OCI-LY1 (cell line): ENCODE data around the gene ARCN1.

ENCODE experiments used
- H2AFZ ChIP-seq: fragments of 200-600 bp; sonication (generic), shearing (Covaris generic); 2 replicates; pipeline ENCODE4 v1.6.0; 2014; ENCODE audit warnings: antibody characterized with exemption, mild to moderate bottlenecking, low read length
- H3F3A ChIP-seq: fragments of 200-600 bp; sonication (generic), shearing (Covaris generic); 2 replicates; pipeline ENCODE4 v1.6.0; 2014; ENCODE audit warnings: mild to moderate bottlenecking, antibody characterized with exemption, low read length, moderate library complexity; ENCODE audit not compliant: insufficient read depth
- H3K27ac ChIP-seq: fragments of 200-600 bp; sonication (generic); 2 replicates; pipeline ENCODE4 v1.5.1; 2014; ENCODE audit warnings: low read length, mixed run types, mild to moderate bottlenecking, low read depth; ENCODE audit not compliant: poor library complexity, severe bottlenecking
- H3K27me3 ChIP-seq: fragments of 200-600 bp; sonication (generic); 2 replicates; pipeline ENCODE4 v1.6.0; 2014; ENCODE audit warnings: antibody characterized with exemption, mild to moderate bottlenecking, low read length, moderate library complexity; ENCODE audit not compliant: insufficient read depth
- H3K36me3 ChIP-seq: fragments of 200-600 bp; sonication (generic); 2 replicates; pipeline ENCODE4 v1.6.1; 2014; ENCODE audit warnings: mild to moderate bottlenecking, antibody characterized with exemption, low read length, moderate library complexity, mixed read lengths; ENCODE audit not compliant: insufficient read depth
- H3K4me1 ChIP-seq: fragments of 200-600 bp; sonication (generic); 2 replicates; pipeline ENCODE4 v1.5.1; 2014; ENCODE audit warnings: mild to moderate bottlenecking, low read length, moderate library complexity; ENCODE audit not compliant: insufficient read depth, severe bottlenecking
- H3K4me2 ChIP-seq: fragments of 200-600 bp; sonication (generic), shearing (Covaris generic); 2 replicates; pipeline ENCODE4 v1.6.1; 2014; ENCODE audit warnings: low read length
- H3K4me3 ChIP-seq: fragments of 200-600 bp; sonication (generic); 2 replicates; pipeline ENCODE4 v1.5.1; 2014; ENCODE audit warnings: low read length, low read depth, mild to moderate bottlenecking, mixed read lengths; ENCODE audit not compliant: poor library complexity, severe bottlenecking
- H3K79me2 ChIP-seq: fragments of 200-600 bp; shearing (Covaris generic); 2 replicates; pipeline ENCODE4 v1.6.1; 2016; ENCODE audit warnings: mixed run types, low read length, mixed read lengths; ENCODE audit not compliant: insufficient read depth
- H3K9ac ChIP-seq: fragments of 200-600 bp; sonication (generic), shearing (Covaris generic); 2 replicates; pipeline ENCODE4 v1.6.1; 2014; ENCODE audit warnings: mild to moderate bottlenecking, low read length, mixed read lengths
- H3K9me2 ChIP-seq: fragments of 200-600 bp; sonication (generic), shearing (Covaris generic); 2 replicates; pipeline ENCODE4 v1.6.1; 2014; ENCODE audit warnings: low read depth, mild to moderate bottlenecking, low read length, mixed read lengths
- H3K9me3 ChIP-seq: fragments of 200-600 bp; shearing (Covaris generic); 2 replicates; pipeline ENCODE4 v1.6.1; 2014; ENCODE audit warnings: low read length, mixed read lengths
- H4K20me1 ChIP-seq: fragments of 200-600 bp; sonication (generic), shearing (Covaris generic); 2 replicates; pipeline ENCODE4 v1.6.0; 2016; ENCODE audit warnings: mild to moderate bottlenecking, low read length; ENCODE audit not compliant: insufficient read depth
- EZH2 ChIP-seq: fragments of 200-600 bp; sonication (generic), shearing (Covaris generic); IDR thresholded peaks from 2 replicates; pipeline ENCODE4 v1.8.0; 2017; ENCODE audit warnings: borderline replicate concordance, mixed run types, mild to moderate bottlenecking, antibody characterized with exemption, low read length, moderate library complexity, mixed read lengths
- TF ChIP-seq, protein P1 (sequence below): fragments of 200-600 bp; sonication (generic), shearing (Covaris generic); IDR thresholded peaks from 2 replicates; pipeline ENCODE4 v1.5.1; 2017; ENCODE audit warnings: mild to moderate bottlenecking, antibody characterized with exemption, low read length, moderate library complexity, mixed read lengths

Gene ARCN1

DNA sequence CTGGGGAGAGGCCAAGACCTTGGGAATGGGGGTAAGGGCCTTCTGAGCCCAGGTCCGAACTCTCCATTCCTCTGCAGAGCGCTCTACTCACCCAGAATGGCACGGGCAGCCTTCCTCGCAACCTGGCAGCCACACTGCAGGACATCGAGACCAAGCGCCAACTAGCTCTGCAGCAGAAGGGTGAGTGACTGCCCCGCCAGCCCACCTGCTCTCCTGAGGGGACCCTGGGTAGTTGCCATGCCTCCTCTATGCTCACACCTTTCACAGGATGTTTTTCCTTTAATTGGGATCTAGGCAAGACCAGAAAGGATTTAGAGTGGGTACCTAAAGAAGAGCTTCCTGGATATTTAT is 71.8 kb downstream of the ARCN1 start:
- H3F3A ChIP-seq: no peaks in the 10 kb centered on the region
- no peak overlapping the region for H3K4me2 ChIP-seq
- H3K27ac ChIP-seq: no peak overlapping the region
- no peak overlapping the region for H3K4me3 ChIP-seq
- H4K20me1 ChIP-seq: no peaks in the 10 kb centered on the region
- H3K79me2 ChIP-seq: no peaks in the 10 kb centered on the region
- no peak overlapping the region for H3K9ac ChIP-seq
- no peak overlapping the region for H2AFZ ChIP-seq
- H3K27me3 ChIP-seq: no peaks in the 10 kb centered on the region
- TF ChIP-seq, protein P1, sequence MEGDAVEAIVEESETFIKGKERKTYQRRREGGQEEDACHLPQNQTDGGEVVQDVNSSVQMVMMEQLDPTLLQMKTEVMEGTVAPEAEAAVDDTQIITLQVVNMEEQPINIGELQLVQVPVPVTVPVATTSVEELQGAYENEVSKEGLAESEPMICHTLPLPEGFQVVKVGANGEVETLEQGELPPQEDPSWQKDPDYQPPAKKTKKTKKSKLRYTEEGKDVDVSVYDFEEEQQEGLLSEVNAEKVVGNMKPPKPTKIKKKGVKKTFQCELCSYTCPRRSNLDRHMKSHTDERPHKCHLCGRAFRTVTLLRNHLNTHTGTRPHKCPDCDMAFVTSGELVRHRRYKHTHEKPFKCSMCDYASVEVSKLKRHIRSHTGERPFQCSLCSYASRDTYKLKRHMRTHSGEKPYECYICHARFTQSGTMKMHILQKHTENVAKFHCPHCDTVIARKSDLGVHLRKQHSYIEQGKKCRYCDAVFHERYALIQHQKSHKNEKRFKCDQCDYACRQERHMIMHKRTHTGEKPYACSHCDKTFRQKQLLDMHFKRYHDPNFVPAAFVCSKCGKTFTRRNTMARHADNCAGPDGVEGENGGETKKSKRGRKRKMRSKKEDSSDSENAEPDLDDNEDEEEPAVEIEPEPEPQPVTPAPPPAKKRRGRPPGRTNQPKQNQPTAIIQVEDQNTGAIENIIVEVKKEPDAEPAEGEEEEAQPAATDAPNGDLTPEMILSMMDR: no peak
- no peak for TF ChIP-seq EZH2
- H3K9me2 ChIP-seq: no peaks in the 10 kb centered on the region
- H3K36me3 ChIP-seq: no peaks in the 10 kb centered on the region
- no peaks in the 10 kb centered on the region for H3K9me3 ChIP-seq
- H3K4me1 ChIP-seq: peaks cover 13% of the 10 kb centered on the region

GRCh38 chr11:118644496-118644895 is 72.3 kb downstream of the ARCN1 start:
- no peak for TF ChIP-seq EZH2
- TF ChIP-seq, protein P1: no peak
- Histone ChIP-seq H2AFZ (no peak overlapping the region), H3K9me3 (no peaks in the 10 kb centered on the region), H3K27ac (no peak overlapping the region), H3K36me3 (no peaks in the 10 kb centered on the region), H3F3A (no peaks in the 10 kb centered on the region), H3K4me1 (peaks cover 13% of the 10 kb centered on the region), H3K79me2 (no peaks in the 10 kb centered on the region), H4K20me1 (no peaks in the 10 kb centered on the region), H3K27me3 (no peaks in the 10 kb centered on the region), H3K9me2 (no peaks in the 10 kb centered on the region), H3K4me2 (no peak overlapping the region), H3K9ac (no peak overlapping the region), H3K4me3 (no peak overlapping the region)

- Histone ChIP-seq H3K9me2 (no peaks in the 10 kb centered on the region), H3K4me1 (peaks cover 13% of the 10 kb centered on the region), H2AFZ (no peak overlapping the region), H3K4me2 (no peak overlapping the region), H3K4me3 (no peak overlapping the region), H3F3A (no peaks in the 10 kb centered on the region), H3K27me3 (no peaks in the 10 kb centered on the region), H3K79me2 (no peaks in the 10 kb centered on the region), H3K27ac (no peak overlapping the region), H3K36me3 (no peaks in the 10 kb centered on the region), H4K20me1 (no peaks in the 10 kb centered on the region), H3K9ac (no peak overlapping the region), H3K9me3 (no peaks in the 10 kb centered on the region)
- TF ChIP-seq EZH2: no peak
- TF ChIP-seq, protein P1: no peak
Measured at GRCh38 chr11:118645066-118645715, 73.0 kb downstream of the ARCN1 start.
